C4-2B (cell line): ENCODE results near the gene SIK2.
"Not testable (repeated sequence)": the region's sequence is repeated elsewhere in the genome, so short reads cannot be mapped to it uniquely, and the experiment has no call there.

Experiments
- CTCF ChIP-seq: fragments of 450-650 bp; conservative IDR thresholded peaks from 2 replicates; pipeline ENCODE4 v1.5.1; 2017; ENCODE audit warnings: mild to moderate bottlenecking
- ZFX ChIP-seq: fragments of 450-650 bp; IDR thresholded peaks from 2 replicates; pipeline ENCODE4 v1.6.1; 2017

DNA sequence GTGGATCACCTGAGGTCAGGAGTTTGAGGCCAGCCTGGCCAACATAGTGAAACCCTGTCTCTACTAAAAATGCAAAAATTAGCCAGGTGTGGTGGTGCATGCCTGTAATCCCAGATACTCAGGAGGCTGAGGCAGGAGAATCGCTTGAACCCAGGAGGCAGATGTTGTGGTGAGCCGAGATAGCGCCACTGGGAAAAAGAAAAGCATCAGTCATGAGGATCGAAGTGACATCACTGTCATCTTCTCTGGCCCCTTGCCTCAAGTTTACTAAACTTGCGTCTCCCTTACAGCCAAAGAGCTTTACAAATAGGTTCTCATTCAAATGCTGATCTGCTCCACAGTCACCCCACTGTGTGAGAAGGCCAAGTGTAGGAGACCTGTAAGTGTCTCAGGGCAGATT, 169.0 kb downstream of the SIK2 start:
- not testable (repeated sequence) for TF ChIP-seq CTCF, ZFX
